HepG2 (cell line): Measurements from ENCODE around the gene JAG1. TPM values are rescaled to one million over a fixed set of nuclear protein-coding genes. Genes with fewer than 3 reads are reported as not detected.

Experiments
- ARNTL ChIP-seq: sonication (generic); formaldehyde crosslinking; IDR thresholded peaks from 2 replicates; pipeline ENCODE4 v1.4.0; 2020; ENCODE audit warnings: mild to moderate bottlenecking, missing genetic modification reagents
- CBX5 ChIP-seq: sonication (generic); formaldehyde crosslinking; IDR thresholded peaks from 2 replicates; pipeline ENCODE4 v1.4.0; 2020; ENCODE audit warnings: missing genetic modification reagents, borderline replicate concordance
- DNMT3B ChIP-seq: conservative IDR thresholded peaks from 2 replicates; pipeline ENCODE4 v1.6.1; 2016; ENCODE audit warnings: missing biosample characterization, control low read depth
- FOSL1 ChIP-seq: sonication (generic); formaldehyde crosslinking; IDR thresholded peaks from 2 replicates; pipeline ENCODE4 v1.9.0; 2021; ENCODE audit warnings: missing genetic modification reagents, borderline replicate concordance
- GTF3A ChIP-seq: sonication (generic); formaldehyde crosslinking; conservative IDR thresholded peaks from 2 replicates; pipeline ENCODE4 v1.4.0; 2020; ENCODE audit warnings: mild to moderate bottlenecking, missing genetic modification reagents
- HMG20B ChIP-seq: conservative IDR thresholded peaks from 2 replicates; pipeline ENCODE4 v1.6.1; 2016; ENCODE audit warnings: missing genetic modification reagents, missing compliant biosample characterization
- KDM4B ChIP-seq: sonication (generic); formaldehyde crosslinking; IDR thresholded peaks from 2 replicates; pipeline ENCODE4 v1.4.0; 2020; ENCODE audit warnings: missing genetic modification reagents
- MBNL3 ChIP-seq: fragments of 250-450 bp; sonication (Bioruptor Pico); conservative IDR thresholded peaks from 2 replicates; pipeline ENCODE4 v1.8.0; 2022; ENCODE audit warnings: mild to moderate bottlenecking, inconsistent platforms
- NR2F2 ChIP-seq: IDR thresholded peaks from 2 replicates; pipeline ENCODE4 v1.6.1; 2012; ENCODE audit warnings: low read depth, inconsistent platforms, borderline replicate concordance
- PPARG ChIP-seq: conservative IDR thresholded peaks from 2 replicates; pipeline ENCODE4 v1.6.1; 2016; ENCODE audit warnings: missing biosample characterization, missing genetic modification reagents
- RFXANK ChIP-seq: IDR thresholded peaks from 2 replicates; pipeline ENCODE4 v1.6.1; 2016
- SNAI1 ChIP-seq: sonication (generic); formaldehyde crosslinking; IDR thresholded peaks from 2 replicates; pipeline ENCODE4 v1.5.0; 2020; ENCODE audit warnings: mild to moderate bottlenecking, missing genetic modification reagents, borderline replicate concordance
- TFDP1 ChIP-seq: IDR thresholded peaks from 2 replicates; pipeline ENCODE4 v1.6.1; 2016; ENCODE audit warnings: missing compliant biosample characterization, missing genetic modification reagents, borderline replicate concordance
- ZEB1 ChIP-seq: IDR thresholded peaks from 2 replicates; pipeline ENCODE4 v1.6.1; 2012; ENCODE audit warnings: mild to moderate bottlenecking, low read depth, inconsistent platforms; ENCODE audit not compliant: insufficient replicate concordance
- ZFP90 ChIP-seq: sonication (generic); formaldehyde crosslinking; IDR thresholded peaks from 2 replicates; pipeline ENCODE4 v1.8.0; 2022; ENCODE audit warnings: missing genetic modification reagents, mild to moderate bottlenecking, inconsistent platforms, borderline replicate concordance
- ZNF20 ChIP-seq: sonication (generic); formaldehyde crosslinking; IDR thresholded peaks from 2 replicates; pipeline ENCODE4 v1.4.0; 2020; ENCODE audit warnings: mild to moderate bottlenecking, moderate library complexity, missing genetic modification reagents
- ZNF230 ChIP-seq: sonication (generic); formaldehyde crosslinking; IDR thresholded peaks from 2 replicates; pipeline ENCODE4 v1.4.0; 2020; ENCODE audit warnings: mild to moderate bottlenecking, missing genetic modification reagents
- ZNF503 ChIP-seq: sonication (generic); formaldehyde crosslinking; IDR thresholded peaks from 2 replicates; pipeline ENCODE4 v1.4.0; 2020; ENCODE audit warnings: missing genetic modification reagents
- ZNF556 ChIP-seq: sonication (generic); formaldehyde crosslinking; IDR thresholded peaks from 2 replicates; pipeline ENCODE4 v1.4.0; 2020; ENCODE audit warnings: mild to moderate bottlenecking, missing genetic modification reagents, borderline replicate concordance
- ZNF792 ChIP-seq: IDR thresholded peaks from 2 replicates; pipeline ENCODE4 v1.6.1; 2016
- ZXDC ChIP-seq: sonication (generic); formaldehyde crosslinking; IDR thresholded peaks from 2 replicates; pipeline ENCODE4 v1.5.0; 2020; ENCODE audit warnings: mild to moderate bottlenecking, missing genetic modification reagents
- polyA plus RNA-seq, 8 experiments: library from polyadenylated mRNA; depleted of rRNA in 3 of 8; stranded (reverse) in 7 of 8; unstranded in 1 of 8; fragments of >200 nt; fragmentation: Illumina TruSeq in 4 of 8; extraction: Trizol in 4 of 8; gene quantifications; 2 replicates each; pipeline versions ENCODE4 v1.2.1 to v1.2.3, GENCODE V29; 2011 to 2016; ENCODE audit warnings: low read depth in 4 of 8, missing spikeins in 1 of 8, mixed read lengths in 1 of 8; ENCODE audit not compliant: insufficient read depth in 1 of 8
- total RNA-seq, 5 experiments: library from RNA; depleted of rRNA; stranded (reverse); fragments of >200 nt; fragmentation: Illumina TruSeq; extraction: Trizol; gene quantifications; 2 replicates each; pipeline ENCODE4 v1.2.3, GENCODE V29; 2016; ENCODE audit warnings: low read depth in 1 of 5
- TF ChIP-seq, protein P1 (sequence below): sonication (generic); formaldehyde crosslinking; IDR thresholded peaks from 2 replicates; pipeline ENCODE4 v1.5.0; 2020; ENCODE audit warnings: mild to moderate bottlenecking, missing genetic modification reagents, borderline replicate concordance

The JAG1 gene
- total and polyA plus RNA-seq, 2 of the 13 experiments (the other 11 are each of a cell fraction or from before 2014, with no cell fraction given): 47.1 to 56.3 TPM

- TF ChIP-seq HMG20B (CRISPR knock-in tag) (peak; percentile 64), DNMT3B (CRISPR knock-in tag) (peak; percentile 30; the same call in 1 of the 2 replicates), ZNF792 (CRISPR knock-in tag) (peak; percentile 74; the same call in 1 of the 2 replicates), RFXANK (CRISPR knock-in tag) (no peak), ZNF20 (CRISPR knock-in tag) (no peak), ZNF556 (CRISPR knock-in tag) (no peak), FOSL1 (peak; percentile 58; the same call in 1 of the 2 replicates), ZEB1 (peak; percentile 85), ZNF230 (CRISPR knock-in tag) (peak; percentile 61; the same call in 1 of the 2 replicates), CBX5 (CRISPR knock-in tag) (0 out of 2 replicates have a peak, but pooled peaks have one; percentile 14), NR2F2 (peak; percentile 72; the same call in 1 of the 2 replicates), PPARG (CRISPR knock-in tag) (peak; percentile 89), MBNL3 (CRISPR knock-in tag) (no peak), SNAI1 (CRISPR knock-in tag) (0 out of 2 replicates have a peak, but pooled peaks have one; percentile 30), KDM4B (CRISPR knock-in tag) (0 out of 2 replicates have a peak, but pooled peaks have one; percentile 62), ZFP90 (CRISPR knock-in tag) (no peak), ZNF503 (CRISPR knock-in tag) (no peak), GTF3A (CRISPR knock-in tag) (0 out of 2 replicates have a peak, but pooled peaks have one; percentile 66), ZXDC (CRISPR knock-in tag) (no peak), TFDP1 (CRISPR knock-in tag) (peak; percentile 33; the same call in 1 of the 2 replicates), ARNTL (peak; percentile 46; the same call in 1 of the 2 replicates)
- TF ChIP-seq, protein P1, sequence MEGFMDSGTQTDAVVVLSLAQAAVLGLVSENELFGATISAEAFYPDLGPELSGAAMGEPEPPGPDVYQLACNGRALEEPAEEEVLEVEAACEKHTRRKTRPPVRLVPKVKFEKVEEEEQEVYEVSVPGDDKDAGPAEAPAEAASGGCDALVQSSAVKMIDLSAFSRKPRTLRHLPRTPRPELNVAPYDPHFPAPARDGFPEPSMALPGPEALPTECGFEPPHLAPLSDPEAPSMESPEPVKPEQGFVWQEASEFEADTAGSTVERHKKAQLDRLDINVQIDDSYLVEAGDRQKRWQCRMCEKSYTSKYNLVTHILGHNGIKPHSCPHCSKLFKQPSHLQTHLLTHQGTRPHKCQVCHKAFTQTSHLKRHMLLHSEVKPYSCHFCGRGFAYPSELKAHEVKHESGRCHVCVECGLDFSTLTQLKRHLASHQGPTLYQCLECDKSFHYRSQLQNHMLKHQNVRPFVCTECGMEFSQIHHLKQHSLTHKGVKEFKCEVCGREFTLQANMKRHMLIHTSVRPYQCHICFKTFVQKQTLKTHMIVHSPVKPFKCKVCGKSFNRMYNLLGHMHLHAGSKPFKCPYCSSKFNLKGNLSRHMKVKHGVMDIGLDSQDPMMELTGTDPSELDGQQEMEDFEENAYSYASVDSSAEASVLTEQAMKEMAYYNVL (CRISPR knock-in tag): peak; percentile 61; the same call in 1 of the 2 replicates
Observed at GRCh38 chr20:10705801-10706459, 32.1 kb upstream of the JAG1 start (continued).
